Dedifferentiated amniotic fluid mesenchymal stem cell (primary cell): Measurements from ENCODE around the gene TMEM63C.

Experiments
- DNase-seq: peaks from one replicate; pipeline ENCODE4 v3.0.0-alpha.2; 2016; ENCODE audit errors: extremely low spot score

TMEM63C gene

DNA sequence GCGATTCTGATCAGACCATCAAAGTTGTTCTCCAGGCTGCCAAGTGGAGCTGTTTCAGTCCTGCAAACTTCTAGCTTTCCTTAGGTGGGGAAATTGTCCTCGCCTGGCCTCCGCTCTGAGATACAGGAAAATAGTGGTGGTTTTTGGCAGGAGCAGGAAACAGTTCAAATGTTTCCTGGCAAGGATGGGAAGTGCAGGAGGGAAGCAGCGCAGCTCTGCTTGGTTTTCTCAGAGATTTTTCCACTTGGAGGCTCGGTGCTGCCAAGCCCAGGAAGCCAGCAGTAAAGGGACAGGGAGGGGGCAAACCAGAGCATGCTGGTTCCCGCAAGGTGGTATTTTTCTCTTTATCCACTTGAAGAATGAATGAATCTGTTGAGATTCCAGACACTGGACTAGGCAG is 17.0 kb downstream of the TMEM63C start:
- no peak for DNase-seq

DNA sequence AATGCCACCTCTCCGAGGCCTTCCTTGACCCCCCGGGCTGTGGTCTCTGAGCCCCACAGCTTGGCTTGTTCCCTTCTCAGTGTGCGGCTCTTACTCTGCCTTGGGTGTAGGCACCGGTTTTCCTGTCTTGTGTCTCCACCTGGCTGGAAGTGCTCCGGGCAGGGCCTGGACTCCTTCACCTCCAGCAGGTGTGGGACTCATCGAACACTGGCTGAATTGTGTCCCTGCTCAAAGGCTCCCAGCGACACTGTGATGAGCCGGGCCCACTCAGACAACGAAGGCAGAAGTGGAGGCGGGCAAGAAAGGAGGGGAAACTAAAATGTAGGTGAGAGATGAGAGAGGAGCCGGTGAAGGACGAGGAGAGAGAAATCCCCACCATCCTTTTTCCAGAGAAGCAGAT is 18.0 kb downstream of the TMEM63C start:
- no peak for DNase-seq

DNA sequence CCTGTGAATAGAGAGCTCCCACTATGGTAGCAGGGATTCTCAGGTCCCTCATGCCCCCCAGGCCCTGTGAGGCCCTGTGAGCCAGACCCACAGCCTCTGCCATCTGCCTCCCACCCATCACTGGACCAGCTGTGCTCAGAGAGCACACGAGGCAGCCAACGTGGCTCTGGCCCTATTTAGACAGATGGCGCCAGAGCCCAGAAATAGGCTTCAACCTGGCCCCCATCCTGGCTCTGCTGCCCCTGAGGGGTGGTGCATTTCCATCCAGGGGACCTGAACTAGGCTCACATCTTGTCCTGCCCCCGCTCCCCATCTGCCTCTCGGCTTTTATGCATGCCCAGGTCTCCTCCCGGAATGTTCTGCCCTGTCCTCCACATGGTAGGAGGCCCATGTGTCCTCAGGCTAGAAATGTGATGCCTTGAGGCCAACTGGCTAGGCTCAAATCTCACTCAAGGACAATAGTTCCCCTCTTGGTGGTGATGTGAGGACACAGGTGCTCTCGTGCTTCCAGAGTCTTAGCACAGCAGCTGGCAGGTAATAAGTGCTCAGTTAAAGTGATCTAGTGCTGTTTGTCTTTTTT is 18.9 kb downstream of the TMEM63C start:
- DNase-seq, result no peak

DNA sequence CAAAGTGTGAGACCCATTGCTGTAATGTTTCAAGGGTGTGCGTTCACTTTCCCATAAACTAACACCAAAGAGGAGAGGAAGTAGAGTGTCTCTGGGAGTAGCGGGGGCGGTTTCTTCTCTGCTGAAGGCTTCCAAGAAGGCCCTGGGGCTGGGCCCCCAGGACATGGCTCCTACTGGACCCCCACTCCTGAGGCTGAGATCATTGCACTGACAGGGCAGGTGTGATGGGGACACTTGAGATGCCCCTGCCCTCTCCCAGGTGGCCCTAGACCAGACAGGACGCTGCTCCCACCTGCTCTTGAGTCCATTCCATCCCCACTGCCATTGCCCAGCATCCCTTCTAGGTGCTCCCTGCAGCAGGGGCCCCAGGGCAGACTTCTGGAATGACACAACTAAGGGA is 20.1 kb downstream of the TMEM63C start:
- DNase-seq, result no peak

DNA sequence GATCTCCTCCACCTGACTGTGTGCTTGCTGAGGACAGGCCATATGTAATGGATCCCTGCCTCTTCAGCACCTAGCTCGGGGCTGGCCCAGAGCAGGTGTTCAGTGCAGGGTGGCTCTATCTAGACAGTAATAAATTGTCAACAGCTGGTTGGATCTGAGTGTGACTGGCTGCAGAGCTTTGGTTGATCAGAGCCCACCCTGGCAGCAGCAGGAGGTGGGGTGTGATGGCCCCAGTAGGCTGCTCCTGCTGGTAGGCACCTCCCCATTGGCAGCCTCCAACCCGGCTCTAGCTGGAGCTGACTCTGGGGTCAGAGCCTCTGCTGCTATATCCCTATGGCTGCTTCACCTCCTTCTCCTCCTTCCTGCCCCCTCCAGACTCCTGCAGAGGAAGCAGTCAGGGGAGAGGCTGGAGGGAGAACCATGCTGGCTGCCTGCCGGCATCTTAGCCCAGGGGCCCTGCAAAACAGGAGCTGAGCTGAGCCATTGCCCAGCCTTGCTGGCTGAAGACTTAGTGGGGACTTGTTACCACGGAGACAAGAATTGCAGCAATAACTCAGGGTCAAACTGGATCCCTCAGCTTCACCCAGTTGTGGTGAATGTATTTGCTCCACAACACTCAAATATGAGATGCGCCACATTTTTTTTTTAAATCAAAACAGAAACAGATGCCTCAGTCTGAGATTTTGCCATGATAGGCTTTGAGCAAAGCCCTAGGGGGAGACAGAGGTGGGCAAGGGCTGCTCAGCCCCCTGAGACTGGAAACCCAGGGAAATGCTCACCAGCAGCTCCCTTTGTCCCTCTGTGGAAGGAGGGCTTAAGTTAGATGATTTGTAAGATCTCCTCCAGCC is 22.2 kb downstream of the TMEM63C start:
- no peak for DNase-seq

DNA sequence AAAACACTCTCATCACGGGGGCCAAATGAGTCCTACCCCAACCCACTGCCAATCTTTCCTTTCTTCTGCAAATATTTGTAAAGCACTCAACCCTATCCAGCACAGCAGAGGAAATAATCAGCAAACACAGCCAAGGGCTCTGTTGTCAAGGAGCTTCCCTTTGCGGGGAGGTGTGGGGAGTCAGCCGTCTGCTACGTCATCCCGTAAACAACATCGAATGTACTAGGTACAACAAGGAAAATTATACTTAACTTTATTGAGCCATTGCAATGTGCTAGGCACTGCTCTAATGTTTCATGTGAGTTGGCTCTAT is 22.8 kb downstream of the TMEM63C start:
- DNase-seq, result no peak

DNA sequence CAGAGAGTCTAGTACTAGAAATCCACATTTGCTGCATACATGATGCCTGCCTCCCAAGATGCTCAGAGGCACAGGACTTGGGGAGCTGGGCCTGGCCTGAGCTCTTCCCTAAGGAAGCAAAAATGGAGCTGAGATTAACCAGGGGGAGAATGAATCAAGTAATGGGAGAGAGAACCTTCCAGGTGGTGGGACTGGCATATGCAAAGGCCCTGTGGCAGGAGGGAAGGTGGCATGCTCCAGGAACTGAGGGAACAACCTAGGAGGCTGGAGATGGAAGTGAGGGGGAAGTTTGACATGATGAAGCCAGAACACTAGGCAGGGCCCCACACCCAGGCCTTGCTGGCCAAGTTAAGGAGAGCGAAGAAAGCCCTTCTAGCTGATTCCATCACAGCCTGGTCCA is 23.3 kb downstream of the TMEM63C start:
- DNase-seq, result no peak

DNA sequence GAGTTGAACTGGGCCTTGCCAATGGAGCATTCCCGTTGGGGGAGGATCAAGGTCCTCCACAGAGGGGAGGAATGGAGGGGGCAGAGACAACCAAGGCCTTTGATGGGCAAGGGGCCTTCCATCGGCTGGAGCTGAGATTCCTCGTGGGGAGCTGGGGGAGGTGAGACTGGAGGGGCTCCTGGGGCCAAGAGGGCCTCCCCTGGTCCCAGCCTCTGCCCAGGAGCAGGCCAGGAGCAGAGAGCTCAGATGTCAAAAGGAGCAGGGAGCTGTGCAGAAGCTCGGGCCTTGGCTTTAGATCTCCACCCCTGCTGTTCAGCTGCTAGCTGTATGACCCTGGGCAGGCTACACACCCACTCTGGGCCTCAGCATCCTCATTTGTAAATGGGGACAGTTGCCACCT is 24.0 kb downstream of the TMEM63C start:
- DNase-seq, result no peak

DNA sequence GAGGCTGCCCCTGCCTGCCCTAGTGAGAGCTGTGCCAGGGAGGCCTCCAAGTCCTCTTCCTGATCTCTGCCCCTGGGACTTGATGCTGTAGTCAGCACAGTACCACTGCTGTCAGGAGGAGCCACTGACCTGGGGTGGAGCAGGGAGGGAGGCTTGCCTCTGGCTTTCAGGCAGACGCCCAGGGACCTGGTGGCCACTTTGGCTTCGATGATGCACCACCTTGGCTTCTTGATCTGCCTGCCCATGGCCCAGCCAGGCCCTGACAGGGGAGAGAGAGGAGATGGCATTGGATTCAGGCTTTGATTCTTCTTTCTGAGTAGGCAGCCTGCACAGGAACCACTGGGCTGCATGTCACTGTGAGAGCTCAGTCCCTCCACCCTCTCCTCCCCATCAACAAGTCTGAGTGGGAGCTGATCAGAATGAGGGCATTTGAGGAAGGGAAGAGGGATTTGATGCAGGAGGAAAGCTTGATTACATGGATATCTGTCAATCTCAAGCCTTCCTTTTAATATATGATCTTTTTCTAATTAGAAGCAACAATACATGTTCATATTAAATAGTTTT is 24.7 kb downstream of the TMEM63C start:
- DNase-seq, result no peak

DNA sequence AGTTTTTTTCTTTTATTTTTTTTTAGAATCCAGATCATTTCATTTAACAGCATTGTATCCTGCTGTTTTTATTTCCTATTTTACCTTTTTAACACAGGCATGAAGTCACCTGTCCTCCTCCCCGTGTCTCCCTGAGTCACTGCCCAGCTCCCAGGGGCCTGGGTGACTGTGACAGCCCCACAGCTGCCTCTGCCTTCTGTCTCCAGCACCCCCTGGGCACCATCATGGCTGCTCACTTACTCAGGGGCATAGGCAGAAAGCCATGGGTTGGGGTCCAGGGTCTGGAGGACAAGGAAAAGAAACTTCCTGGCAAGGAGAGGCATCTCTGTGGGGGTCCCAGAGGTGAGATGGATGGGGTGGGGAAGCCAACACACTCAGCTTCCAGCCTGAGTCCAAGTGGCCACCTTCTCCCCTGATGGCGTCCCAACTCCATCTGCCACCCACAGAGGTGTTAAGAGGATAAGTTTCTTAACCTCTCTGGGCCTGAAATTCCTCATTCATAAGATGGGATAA is 25.3 kb downstream of the TMEM63C start:
- DNase-seq, result no peak

DNA sequence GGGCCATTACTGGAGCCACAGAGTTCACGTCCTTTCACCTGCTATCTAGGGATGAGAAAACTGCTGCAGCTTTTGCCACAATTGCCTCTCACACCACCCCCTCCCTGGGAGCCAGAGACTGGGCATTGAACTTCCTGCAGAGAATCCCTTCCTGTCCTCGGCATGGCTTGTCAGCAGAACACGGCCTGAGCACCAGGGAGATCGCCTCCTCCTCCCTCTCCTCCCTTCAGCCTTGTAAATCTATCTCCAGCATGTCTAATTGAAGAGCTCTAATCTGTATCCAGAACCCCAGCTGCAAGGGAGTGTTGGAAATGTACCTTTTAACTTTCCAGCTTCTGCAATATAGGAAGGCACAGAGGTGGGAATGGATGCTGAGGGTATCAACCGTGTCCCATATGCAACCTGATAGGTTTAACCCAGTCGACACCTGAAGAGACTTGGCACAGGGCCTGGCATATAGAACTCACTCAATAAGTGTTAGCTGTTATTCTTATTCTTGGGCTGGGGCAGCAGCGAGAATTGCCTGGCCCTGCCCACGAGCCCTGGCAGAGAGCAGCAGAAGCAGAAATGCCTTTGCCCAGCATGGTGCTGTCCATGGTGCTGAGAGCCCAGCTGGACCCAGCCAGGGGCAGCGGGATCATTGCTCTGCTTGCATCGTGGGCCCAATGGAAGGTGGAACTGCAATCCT is 26.8 kb downstream of the TMEM63C start:
- DNase-seq, result peak; percentile 47

DNA sequence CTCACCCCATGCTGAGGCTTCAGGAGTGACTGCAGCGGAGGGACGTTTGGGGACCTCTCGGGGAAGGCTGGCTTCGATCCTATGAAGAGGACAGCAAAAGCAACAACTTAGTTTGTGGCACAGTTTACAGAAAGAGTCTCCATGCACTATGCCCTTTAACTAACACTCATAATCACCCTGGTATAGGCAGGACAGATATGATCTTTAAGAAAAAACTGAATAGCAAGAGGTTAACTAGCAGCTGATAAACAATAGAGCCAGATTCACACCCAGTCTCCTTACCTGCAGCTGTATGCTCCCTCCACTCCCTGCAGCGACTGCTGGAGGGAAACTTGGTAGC is 27.4 kb downstream of the TMEM63C start:
- no peak for DNase-seq

DNA sequence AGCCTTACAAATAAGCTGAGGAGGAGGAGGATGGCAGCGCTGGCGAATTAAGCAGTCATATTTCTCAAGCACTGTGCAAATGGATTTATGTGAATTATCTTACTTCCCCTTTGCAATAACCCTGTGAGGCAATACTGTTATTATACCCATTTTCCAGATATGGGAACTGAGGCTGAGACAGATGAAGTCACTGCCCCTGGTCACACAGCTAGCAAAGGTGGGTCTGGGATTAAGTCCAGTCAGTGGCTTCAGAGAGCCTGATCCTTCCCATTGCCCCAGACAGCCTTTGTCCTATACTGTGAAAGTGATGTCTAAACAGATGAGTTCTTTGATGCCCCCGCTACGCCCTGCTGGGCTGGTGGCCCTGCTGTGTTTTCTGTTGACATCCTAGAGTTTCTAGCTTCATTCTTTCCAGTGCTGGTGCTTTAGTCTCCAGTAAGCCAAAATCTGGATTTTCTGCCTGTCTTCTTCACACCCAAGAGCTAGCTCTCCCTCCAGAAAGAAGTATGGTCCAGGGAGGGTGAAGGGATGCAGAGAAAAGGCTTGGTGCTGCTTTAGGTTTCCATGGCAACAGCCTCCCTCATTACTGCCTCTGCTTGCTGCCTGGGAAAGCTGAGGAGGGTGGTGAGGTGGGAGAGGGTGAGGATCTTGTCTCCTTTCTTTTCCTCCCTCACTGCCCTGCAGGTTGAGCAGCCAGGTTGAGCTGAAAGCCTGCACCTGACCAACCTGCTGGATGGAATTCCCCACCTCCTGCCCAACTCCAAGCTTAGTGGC is 30.7 kb downstream of the TMEM63C start:
- no peak for DNase-seq

DNA sequence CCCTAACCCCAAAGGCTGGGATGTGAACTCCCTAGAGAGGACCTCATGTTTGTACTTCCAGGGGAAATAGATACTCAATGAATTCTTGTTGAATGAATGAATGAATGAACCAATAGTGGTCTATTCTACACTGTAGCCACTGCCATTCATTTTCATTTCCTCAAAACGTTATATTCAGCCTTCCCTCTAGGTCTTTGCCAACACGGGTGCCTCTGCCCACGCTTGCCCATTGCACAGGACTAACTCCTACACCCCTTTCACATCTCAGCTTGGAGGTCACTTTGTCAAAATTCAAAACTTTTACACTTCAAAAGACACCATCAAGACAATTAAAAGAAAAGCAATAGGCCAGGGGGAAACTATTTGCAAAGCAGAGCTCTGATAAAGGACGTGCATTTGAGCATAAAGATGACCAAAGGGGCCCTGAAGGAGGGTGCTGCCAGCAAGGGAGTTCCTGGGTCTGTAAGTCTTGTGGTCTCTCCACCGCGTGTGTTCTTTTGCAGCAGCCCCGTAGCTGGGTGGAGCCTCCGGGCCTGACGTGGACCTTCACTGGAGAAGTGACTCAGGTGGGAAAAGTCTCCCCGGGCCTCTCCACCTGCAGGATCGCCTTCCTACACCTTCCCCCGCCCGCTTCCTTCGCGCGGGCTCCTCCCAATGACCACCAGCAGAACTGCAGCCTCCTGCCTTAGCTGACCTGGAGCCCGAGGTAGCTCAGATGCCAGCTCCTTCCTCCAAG is 31.5 kb downstream of the TMEM63C start:
- no peak for DNase-seq

DNA sequence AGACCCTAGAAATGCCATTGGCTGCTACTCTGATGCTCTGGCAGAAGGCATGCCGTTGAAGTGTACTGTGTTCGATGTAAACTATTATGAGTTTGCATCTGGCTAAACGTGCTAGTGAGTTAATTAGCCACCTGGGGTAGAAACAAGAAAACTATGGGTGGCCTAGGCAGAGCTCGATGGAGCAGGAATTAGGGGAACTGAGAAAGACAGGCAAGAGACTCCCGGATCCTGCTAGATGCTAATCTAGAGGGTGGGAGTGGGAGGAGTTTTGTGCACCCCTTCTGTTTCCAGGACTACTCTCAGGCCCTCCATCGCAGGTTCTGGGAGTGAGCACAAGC is 32.0 kb downstream of the TMEM63C start:
- no peak for DNase-seq

DNA sequence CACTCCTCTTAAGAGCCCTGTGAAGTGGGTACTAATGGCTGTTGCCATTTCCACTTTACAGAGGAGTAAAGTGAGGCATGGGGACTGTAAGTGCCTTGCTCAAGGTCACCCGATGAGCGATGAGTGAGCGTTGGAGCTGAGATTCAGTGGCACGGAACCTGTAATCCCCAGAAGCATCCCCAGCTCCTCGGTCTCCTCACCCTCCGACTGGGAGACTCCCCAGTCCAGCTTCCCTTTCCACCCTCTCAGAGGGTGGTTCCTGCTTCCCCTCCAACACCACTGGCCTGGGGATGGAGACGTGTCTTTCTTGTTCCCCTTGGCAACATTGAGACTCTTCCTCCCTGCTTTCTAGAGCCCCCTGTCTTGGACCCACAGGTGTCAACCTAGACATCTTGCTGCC is 32.6 kb downstream of the TMEM63C start:
- DNase-seq, result no peak

DNA sequence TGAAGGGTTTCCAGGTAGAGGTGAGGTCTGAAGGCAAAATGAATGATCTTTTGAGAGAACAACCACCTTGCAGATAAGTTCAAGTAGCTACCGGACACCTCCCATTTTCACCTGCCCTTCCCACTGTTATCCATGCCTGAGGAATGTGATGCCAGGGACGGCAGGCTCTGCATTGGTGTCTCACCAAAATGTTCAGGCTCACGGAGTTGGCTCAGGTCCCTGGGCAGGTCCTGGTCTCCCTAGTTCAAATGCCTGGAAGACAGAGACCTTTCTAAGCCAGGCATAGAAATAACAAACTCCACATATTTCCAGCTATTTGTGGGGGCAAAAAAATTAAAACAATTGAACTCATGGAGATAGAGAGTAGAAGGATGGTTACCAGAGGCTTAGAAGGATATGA is 36.0 kb downstream of the TMEM63C start:
- DNase-seq, result no peak

DNA sequence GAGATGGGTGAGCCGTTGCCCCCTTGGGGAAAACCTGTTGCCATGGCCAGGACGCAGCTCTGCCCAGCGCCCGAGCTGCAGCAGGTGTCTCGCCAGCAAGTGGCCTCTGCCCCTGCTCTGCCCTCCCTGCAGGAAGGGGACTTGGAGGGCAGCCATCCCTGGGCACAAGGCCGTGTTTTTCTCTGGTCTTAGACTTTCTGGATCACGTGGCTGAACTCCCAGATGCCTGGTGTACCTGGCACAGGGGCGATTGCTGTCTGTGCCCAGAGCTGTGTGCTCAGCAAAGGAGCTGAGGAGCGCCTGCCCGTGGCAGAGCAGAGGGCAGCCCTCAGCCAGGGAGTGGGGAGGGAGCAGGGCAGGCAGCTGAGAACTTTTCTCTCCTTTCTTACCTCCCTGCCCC is 38.0 kb downstream of the TMEM63C start:
- DNase-seq, result no peak

DNA sequence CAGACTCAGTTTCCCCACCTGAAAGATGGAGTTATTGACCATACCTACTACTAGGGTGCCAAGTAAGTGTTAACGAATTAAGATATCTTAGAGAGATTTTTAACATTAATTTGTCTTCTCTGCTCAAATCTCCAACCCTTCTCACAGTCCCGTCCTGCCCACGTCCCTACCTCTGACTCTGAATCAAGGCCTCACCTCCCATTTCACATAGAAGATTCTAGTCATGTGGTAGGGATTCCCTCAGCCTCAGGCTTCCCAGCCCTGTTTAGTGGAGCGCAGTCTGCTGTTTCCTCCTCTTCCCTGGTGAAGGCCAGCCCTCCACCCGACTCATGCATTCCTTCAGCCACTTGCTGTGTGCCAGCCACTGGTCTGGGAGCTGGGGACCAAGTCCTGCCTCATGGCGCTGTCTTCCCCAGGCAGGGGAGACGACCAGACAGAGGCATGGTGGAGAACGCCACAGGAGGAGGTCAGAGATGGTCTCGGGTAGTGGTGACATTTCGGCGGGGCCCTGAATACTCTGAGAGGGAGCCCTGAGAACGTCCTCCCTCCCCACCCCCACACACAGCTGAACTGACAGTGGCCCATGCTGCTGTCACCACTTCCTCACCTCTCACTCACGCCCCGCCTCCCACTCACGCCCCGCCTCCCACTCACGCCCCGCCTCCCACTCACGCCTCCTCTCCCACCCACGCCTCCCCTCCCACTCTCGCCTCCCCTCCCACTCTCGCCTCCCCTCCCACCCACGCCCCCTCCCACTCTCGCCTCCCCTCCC is 38.8 kb downstream of the TMEM63C start:
- DNase-seq, result no peak

DNA sequence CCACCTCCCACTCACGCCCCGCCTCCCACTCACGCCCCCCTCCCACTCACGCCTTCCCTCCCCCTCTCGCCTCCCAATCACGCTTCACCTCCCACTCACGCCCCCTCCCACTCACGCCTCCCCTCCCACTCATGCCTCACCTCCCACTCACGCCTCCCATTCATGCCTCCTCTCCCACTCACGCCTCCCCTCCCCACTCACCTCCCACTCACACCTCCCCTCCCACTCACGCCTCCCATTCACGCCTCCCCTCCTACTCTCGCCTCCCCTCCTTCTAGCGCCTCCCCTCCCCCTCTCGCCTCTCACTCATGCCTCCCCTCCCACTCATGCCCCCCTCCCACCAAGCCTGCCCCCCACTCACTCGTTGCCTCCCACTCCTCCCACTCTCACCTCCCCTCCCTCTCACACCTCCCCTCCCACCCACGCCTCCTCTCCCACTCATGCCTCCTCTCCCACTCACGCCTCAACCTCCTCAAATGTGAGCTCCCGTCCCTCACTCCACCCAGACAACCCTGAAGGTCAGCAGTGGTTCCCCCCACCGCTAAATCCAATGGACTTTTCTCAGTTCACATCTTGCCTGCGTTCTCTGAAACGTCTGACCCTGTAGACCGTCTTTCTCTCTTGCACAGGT is 39.8 kb downstream of the TMEM63C start:
- DNase-seq, result no peak
